PC-9 (cell line): ENCODE measurements around the gene TBC1D5.

Source experiments
- CTCF ChIP-seq: fragments of 200-600 bp; sonication (generic); conservative IDR thresholded peaks from 2 replicates; pipeline ENCODE4 v1.6.1; 2017; ENCODE audit warnings: mixed run types, antibody characterized with exemption, mild to moderate bottlenecking, moderate library complexity
- EZH2 ChIP-seq: fragments of 200-600 bp; sonication (generic); IDR thresholded peaks from 2 replicates; pipeline ENCODE4 v1.8.0; 2017; ENCODE audit warnings: antibody characterized with exemption, low read depth

- TF ChIP-seq CTCF (no peak), EZH2 (no peak)
These were observed 240.7 kb downstream of the TBC1D5 start for GRCh38 chr3:17501745-17502144.
